ENCODE measurements around the gene CCDC92B.

CCDC92B gene

DNA sequence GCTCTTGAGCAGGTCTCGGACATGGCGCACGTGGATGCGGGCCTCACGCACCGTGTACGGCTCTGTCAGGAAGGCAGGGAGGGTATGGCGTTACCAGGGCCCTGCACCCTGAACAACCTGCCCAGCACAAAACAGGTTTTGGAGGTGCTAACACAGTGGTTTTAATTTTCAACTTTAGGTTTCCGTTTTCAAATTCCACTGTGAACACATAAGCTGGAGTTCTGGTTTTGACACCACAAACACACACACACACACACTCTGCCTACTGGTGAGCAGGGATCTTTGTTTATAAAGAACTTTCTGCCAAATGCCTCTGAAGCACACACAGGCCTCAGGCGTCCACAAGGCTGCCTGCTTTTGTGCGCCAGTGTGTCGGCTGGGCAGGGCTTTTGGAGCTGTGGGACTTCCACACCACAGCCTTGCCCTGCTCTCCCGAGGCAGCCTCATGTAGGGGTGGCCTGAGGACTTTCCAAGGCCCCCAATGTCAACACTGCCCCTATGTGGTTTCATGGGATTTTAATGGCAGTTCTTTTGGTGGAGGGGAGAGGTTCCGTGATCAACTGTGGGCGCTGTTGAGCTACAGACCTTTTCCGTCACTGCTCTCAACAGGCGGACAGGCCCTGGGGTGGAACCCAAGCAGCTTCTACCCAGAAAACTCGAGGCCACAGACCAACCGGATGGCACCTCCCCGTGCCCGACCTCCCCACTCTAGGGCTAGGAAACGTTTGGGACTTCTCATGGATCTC is 47.3 kb downstream of the CCDC92B start:
- DNase-seq, result no peak

- DNase-seq, result peak; percentile 56
Observed at GRCh38 chr17:2701161-2701995, 48.1 kb downstream of the CCDC92B start.

DNA sequence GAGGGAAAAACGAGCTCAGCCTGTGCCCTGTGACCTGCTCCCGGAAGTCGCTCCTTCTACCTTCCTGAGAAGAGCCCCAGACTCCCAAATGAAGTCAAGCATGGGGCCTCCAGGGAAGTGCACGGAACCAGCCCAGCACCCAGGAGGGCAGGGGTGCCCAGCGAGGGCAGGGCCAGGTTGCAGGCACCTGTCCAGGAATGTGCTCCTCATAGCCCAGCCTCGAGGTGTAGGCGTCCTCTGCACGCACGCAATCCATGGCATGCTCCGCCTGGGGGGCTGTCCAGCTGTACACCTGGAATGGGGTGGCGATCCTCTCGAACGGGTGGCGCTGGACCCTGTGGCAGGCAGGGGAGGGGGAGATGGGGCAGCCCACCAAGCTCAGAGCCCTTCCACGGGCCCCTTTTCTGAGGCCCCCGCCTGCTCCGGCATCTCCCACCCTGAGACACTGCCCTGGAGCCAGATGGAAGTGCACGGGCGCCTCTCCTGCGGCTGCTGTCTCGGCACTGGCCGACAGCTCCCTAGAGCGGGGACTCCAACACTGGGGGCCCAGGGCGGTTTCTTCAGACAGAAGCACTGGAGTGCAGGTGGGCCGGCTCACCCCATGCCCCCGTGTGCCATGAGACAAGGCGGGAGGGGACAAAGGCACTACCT is 48.8 kb downstream of the CCDC92B start:
- DNase-seq, result peak; percentile 53

DNA sequence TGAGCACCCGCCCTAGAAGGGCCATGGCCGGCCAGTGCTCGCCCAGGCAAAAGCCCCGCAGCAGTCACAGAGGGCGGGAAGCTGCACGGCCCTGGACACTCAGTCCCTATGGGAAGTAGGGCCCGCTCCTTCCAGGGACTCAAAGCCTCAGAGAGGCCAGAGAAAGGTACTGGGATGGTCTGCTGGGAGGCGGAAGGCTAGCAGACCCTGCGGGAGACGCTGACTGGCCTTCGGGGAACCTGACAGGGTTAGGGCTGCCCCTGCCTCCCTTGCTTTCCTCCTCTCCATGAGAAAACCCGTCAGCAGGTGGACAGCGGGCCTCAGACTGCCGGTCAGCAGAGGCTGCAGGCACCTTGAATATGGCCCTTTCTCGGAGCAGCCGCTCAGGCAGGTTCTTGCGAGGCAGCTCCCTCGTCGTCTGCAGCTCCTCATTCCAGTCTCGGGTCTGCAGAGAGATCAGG is 49.4 kb downstream of the CCDC92B start:
- DNase-seq, result no peak

DNA sequence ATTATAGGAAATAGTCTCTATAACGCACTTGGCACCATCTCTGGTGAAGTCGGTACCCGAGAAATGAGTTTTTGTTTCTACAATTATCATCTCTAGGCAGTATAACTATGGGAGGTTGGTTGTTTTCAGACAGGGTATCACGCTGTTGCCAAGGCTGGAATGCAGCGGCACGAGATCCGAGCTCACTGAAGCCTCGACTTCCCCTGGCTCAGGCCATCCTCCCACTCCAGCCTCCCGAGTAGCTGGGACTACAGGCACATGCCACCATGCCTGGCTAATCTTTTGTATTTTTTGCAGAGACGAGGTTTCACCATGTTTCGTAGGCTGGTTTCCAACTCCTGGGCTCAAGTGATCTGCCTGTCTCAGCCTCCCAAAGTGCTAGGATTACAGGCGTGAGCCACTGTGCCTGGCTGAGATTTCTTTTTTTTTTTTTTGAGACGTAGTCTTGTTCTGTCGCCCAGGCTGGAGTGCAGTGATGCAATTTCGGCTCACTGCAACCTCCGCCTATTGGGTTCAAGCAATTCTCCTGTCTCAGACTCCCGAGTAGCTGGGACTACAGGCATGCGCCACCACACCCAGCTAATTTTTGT is 50.1 kb downstream of the CCDC92B start:
- DNase-seq, result peak; percentile 41

- DNase-seq, result peak; percentile 50
Observed at GRCh38 chr17:2697611-2698162, 51.8 kb downstream of the CCDC92B start.

- DNase-seq, result peak; percentile 52
Observed at GRCh38 chr17:2695961-2696760, 53.3 kb downstream of the CCDC92B start.

GRCh38 chr17:2695243-2695960 is 54.0 kb downstream of the CCDC92B start:
- DNase-seq, result peak; percentile 50

- DNase-seq, result peak; percentile 58
Observed at GRCh38 chr17:2694381-2695242, 54.8 kb downstream of the CCDC92B start.

DNA sequence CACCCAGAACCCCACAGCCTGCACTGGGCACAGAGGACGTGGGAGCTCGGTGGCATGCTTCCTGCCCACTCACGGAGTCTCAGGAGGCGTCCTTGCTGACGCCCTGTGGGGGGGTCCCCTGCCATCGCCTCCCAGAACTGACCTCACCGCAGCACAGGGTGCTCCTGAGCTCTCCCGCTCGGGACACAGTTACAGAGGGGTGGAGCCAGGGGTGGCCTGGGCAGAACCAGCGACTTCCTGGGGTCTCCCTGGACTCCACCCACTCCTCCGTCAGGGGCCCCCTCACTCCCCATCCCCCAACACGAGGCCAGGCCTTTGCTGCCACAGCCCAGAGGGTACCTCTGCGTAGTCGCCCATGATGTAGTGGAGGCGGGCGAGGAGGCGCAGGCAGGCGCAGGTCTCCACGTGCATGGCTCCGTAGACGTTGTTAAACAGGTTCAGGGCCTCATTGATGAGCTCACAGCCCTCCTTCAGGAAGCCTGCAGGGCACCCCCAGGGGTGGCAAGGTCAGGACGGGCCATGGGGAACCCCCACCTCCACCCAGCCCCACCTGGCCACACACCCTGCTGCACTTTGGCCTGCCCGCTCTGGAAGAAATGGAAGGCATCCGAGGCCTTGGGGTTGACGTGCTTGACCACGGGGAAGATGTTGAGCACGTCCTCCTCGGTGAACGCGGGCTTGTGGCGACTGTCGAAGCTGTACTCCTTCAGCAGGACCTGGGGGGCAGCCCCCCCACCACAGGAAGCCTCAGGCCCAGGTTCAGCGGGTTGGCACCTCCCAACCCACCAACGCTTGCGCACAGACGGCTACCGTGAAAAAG is 55.7 kb downstream of the CCDC92B start:
- DNase-seq, result peak; percentile 52

GRCh38 chr17:2692781-2693135 is 56.7 kb downstream of the CCDC92B start:
- DNase-seq, result no peak

DNA sequence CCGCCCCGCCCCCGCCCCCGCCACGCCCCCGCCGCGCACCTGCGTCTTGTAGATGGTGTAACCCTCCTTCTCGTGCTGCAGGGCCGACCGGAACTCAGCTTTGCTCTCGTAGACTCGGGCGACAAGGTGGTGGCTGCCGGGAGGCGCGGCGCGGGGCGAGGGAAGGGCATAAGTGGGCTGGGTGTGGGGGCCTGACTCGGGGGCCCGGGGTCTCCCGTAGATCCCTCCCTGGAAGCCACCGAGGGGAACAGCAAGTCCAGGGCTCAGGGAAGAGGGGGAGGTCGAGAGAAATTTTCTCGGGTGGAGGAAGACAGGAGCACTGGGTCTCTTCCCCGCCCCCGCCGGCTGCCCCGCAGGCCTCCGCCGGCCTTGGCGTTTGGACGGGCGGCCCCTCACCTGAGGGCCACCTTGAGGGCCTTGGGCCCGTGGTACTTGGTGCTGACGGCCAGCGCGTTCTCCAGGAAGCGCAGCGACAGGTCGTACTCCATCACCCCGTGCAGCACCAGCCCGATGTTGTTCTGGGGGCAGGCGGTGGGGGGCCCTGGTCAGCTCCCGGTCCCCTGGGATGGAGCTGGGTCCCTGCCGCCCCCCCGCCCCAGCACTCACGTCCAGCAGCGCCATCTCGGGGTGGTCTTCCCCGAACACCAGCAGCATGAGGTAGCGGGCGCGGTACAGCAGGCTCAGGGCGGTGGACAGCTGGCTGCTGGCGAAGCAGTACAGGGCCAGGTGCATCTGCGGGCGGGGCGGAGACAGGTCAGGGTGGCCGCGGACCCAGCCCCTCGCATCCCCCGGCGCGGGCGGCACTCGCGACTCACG is 57.3 kb downstream of the CCDC92B start:
- peak; percentile 56 for DNase-seq

DNA sequence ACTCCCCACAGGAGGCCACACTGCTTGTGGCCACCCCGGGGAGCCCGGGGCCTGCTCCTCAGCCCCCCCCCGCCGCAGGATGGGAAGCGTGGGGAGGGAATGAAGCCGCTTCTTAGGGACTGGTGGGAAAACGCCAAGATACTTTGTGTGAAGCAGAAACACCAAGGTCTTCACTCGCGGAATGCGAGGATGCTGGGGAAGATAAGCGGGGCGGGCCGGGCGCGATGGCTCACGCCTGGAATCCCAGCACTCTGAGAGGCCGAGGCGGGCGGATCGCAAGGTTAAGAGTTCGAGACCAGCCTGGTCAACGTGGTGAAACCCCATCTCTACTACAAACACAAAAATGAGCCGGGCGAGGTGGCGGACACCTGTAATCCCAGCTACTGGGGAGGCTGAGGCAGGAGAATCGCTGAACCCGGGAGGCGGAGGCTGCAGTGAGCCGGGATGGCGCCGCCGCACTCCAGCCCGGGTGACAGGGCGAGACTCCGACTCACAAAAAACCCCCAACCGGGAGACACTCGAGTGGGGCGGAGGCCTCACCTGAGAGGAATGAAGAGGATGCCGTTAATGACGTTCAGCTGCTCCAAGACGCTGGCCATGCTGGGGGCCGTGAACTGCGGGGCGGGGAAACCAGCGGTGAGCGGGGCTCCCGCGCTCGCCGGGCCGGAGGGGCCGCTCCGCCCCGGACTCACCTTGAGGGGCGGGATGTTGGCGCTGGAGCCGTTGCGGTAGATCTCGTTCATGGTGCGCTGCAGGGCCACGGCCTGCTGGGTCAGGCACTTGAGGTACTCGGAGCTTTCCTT is 58.2 kb downstream of the CCDC92B start:
- DNase-seq, result no peak

- no peak for DNase-seq
Observed at GRCh38 chr17:2690165-2691068, 59.0 kb downstream of the CCDC92B start.

GRCh38 chr17:2689411-2690164 is 59.9 kb downstream of the CCDC92B start:
- DNase-seq, result peak; percentile 68
